HEK293 (cell line): ENCODE results near the gene LGALS3BP.

Experiments
- GLI4 ChIP-seq: fragments of 450-650 bp; formaldehyde crosslinking; IDR thresholded peaks from 2 replicates; pipeline ENCODE4 v1.5.1; 2016; ENCODE audit warnings: missing biosample characterization, missing genetic modification characterization
- GLIS1 ChIP-seq: fragments of 450-650 bp; formaldehyde crosslinking; IDR thresholded peaks from 2 replicates; pipeline ENCODE4 v1.5.1; 2016; ENCODE audit warnings: missing biosample characterization, missing genetic modification characterization
- GLIS2 ChIP-seq: fragments of 450-650 bp; formaldehyde crosslinking; IDR thresholded peaks from 2 replicates; pipeline ENCODE4 v1.5.1; 2016; ENCODE audit warnings: missing biosample characterization, missing genetic modification characterization
- IKZF3 ChIP-seq: fragments of 450-650 bp; IDR thresholded peaks from 2 replicates; pipeline ENCODE4 v1.5.0; 2018; ENCODE audit warnings: missing biosample characterization, mild to moderate bottlenecking, missing genetic modification characterization, moderate library complexity
- KLF8 ChIP-seq: fragments of 450-650 bp; formaldehyde crosslinking; IDR thresholded peaks from 2 replicates; pipeline ENCODE4 v1.5.1; 2016; ENCODE audit warnings: missing biosample characterization, missing genetic modification characterization
- MYNN ChIP-seq: fragments of 450-650 bp; formaldehyde crosslinking; IDR thresholded peaks from 2 replicates; pipeline ENCODE4 v1.5.1; 2016; ENCODE audit warnings: missing biosample characterization, missing genetic modification characterization, borderline replicate concordance
- PRDM10 ChIP-seq: fragments of 450-650 bp; formaldehyde crosslinking; IDR thresholded peaks from 2 replicates; pipeline ENCODE4 v1.5.1; 2016; ENCODE audit warnings: missing biosample characterization, missing genetic modification characterization
- SCRT1 ChIP-seq: fragments of 450-650 bp; formaldehyde crosslinking; IDR thresholded peaks from 2 replicates; pipeline ENCODE4 v1.5.1; 2016; ENCODE audit warnings: missing biosample characterization, missing genetic modification characterization, borderline replicate concordance
- SP3 ChIP-seq: fragments of 450-650 bp; formaldehyde crosslinking; IDR thresholded peaks from 2 replicates; pipeline ENCODE4 v1.5.1; 2016; ENCODE audit warnings: missing biosample characterization, missing genetic modification characterization
- SP7 ChIP-seq: fragments of 450-650 bp; formaldehyde crosslinking; IDR thresholded peaks from 2 replicates; pipeline ENCODE4 v1.5.1; 2016; ENCODE audit warnings: missing biosample characterization, missing genetic modification characterization
- ZBTB20 ChIP-seq: fragments of 450-650 bp; formaldehyde crosslinking; IDR thresholded peaks from 2 replicates; pipeline ENCODE4 v1.5.1; 2016; ENCODE audit warnings: missing biosample characterization, missing genetic modification characterization
- ZFHX2 ChIP-seq: fragments of 450-650 bp; formaldehyde crosslinking; conservative IDR thresholded peaks from 2 replicates; pipeline ENCODE4 v1.5.1; 2016; ENCODE audit warnings: missing biosample characterization, missing genetic modification characterization
- ZFP3 ChIP-seq: fragments of 450-650 bp; formaldehyde crosslinking; IDR thresholded peaks from 2 replicates; pipeline ENCODE4 v1.5.1; 2016; ENCODE audit warnings: low read depth, missing biosample characterization, missing genetic modification characterization
- ZNF146 ChIP-seq: fragments of 450-650 bp; formaldehyde crosslinking; IDR thresholded peaks from 2 replicates; pipeline ENCODE4 v1.5.1; 2016; ENCODE audit warnings: missing biosample characterization, missing genetic modification characterization
- ZNF155 ChIP-seq: fragments of 450-650 bp; formaldehyde crosslinking; IDR thresholded peaks from 2 replicates; pipeline ENCODE4 v1.5.1; 2016; ENCODE audit warnings: missing biosample characterization, missing genetic modification characterization
- ZNF280C ChIP-seq: fragments of 450-650 bp; formaldehyde crosslinking; IDR thresholded peaks from 2 replicates; pipeline ENCODE4 v1.5.1; 2016; ENCODE audit warnings: missing biosample characterization, missing genetic modification characterization
- ZNF341 ChIP-seq: fragments of 450-650 bp; formaldehyde crosslinking; IDR thresholded peaks from 2 replicates; pipeline ENCODE4; 2016; ENCODE audit warnings: low read depth, missing biosample characterization, missing genetic modification characterization
- ZNF423 ChIP-seq: fragments of 450-650 bp; formaldehyde crosslinking; IDR thresholded peaks from 2 replicates; pipeline ENCODE4 v1.5.1; 2016; ENCODE audit warnings: missing biosample characterization, missing genetic modification characterization
- ZNF433 ChIP-seq: fragments of 450-650 bp; formaldehyde crosslinking; IDR thresholded peaks from 2 replicates; pipeline ENCODE4 v1.5.1; 2016; ENCODE audit warnings: missing biosample characterization, missing genetic modification characterization, low read depth
- ZNF510 ChIP-seq: fragments of 450-650 bp; formaldehyde crosslinking; IDR thresholded peaks from 2 replicates; pipeline ENCODE4 v1.5.1; 2018; ENCODE audit warnings: mild to moderate bottlenecking, missing genetic modification characterization, missing biosample characterization; ENCODE audit not compliant: insufficient replicate concordance
- ZNF529 ChIP-seq: fragments of 450-650 bp; formaldehyde crosslinking; IDR thresholded peaks from 2 replicates; pipeline ENCODE4 v1.5.1; 2017; ENCODE audit warnings: missing genetic modification characterization, missing biosample characterization; ENCODE audit not compliant: insufficient replicate concordance
- ZNF629 ChIP-seq: fragments of 450-650 bp; formaldehyde crosslinking; IDR thresholded peaks from 2 replicates; pipeline ENCODE4 v1.5.1; 2017; ENCODE audit warnings: missing biosample characterization, missing genetic modification characterization
- ZNF701 ChIP-seq: fragments of 450-650 bp; formaldehyde crosslinking; IDR thresholded peaks from 2 replicates; pipeline ENCODE4 v1.5.1; 2016; ENCODE audit warnings: missing biosample characterization, missing genetic modification characterization
- ZNF747 ChIP-seq: fragments of 450-650 bp; formaldehyde crosslinking; IDR thresholded peaks from 2 replicates; pipeline ENCODE4 v1.5.1; 2016; ENCODE audit warnings: missing biosample characterization, missing genetic modification characterization
- ZSCAN4 ChIP-seq: fragments of 450-650 bp; formaldehyde crosslinking; IDR thresholded peaks from 2 replicates; pipeline ENCODE4 v1.5.1; 2017; ENCODE audit warnings: missing biosample characterization, missing genetic modification characterization
- TF ChIP-seq, protein P1 (sequence below): fragments of 450-650 bp; formaldehyde crosslinking; IDR thresholded peaks from 2 replicates; pipeline ENCODE4 v1.5.1; 2016; ENCODE audit warnings: missing biosample characterization, missing genetic modification characterization
- TF ChIP-seq, protein P2 (sequence below): fragments of 450-650 bp; formaldehyde crosslinking; optimal IDR thresholded peaks from 2 replicates; pipeline ENCODE3; 2016; ENCODE audit warnings: missing biosample characterization, mild to moderate bottlenecking, missing genetic modification characterization
- TF ChIP-seq, protein P3 (sequence below): sonication (generic); formaldehyde crosslinking; IDR thresholded peaks from 2 replicates; pipeline ENCODE4 v1.8.1; 2022; ENCODE audit warnings: mild to moderate bottlenecking, moderate library complexity, missing genetic modification reagents

The LGALS3BP gene

DNA sequence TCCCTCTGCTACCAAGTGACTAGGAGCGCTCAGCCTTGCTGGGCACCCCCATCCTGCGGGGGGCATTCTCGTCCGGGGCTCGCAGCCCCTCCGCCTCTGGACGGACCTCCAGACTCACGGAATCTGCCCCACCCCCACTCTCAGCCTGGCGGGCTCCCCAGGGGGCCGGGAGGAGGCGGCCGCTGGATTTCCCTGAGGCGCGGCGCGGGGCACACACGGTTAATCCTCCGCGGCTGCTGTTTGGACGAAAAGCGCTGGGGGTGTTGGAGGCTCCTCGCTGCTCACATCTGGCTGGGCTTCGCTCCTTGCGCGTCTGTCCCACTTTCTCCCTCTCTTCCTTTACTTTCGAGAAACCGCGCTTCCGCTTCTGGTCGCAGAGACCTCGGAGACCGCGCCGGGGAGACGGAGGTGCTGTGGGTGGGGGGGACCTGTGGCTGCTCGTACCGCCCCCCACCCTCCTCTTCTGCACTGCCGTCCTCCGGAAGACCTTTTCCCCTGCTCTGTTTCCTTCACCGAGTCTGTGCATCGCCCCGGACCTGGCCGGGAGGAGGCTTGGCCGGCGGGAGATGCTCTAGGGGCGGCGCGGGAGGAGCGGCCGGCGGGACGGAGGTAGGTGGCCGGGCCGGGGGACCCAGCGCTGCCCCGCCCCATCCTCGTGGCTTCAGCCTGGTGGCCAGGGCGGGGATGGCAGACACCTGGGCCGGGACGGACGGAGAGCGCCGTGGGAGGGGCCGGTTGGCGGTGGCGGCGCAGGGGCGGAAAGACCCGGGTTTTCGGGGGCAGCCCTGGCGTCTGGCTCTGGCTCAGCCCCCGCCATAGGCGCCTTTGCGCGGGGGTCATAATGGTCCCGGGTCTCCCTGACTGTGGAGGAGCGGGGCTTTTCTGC lies 44.4 kb upstream of the LGALS3BP start, which contains the start of gene C1QTNF1 (continued):
- TF ChIP-seq ZFP3 (tag by site-specific recombination) (no peak), KLF8 (tag by site-specific recombination) (peak; percentile 68), ZNF423 (tag by site-specific recombination) (peak; percentile 52), ZNF701 (tag by site-specific recombination) (no peak), ZBTB20 (tag by site-specific recombination) (no peak), ZNF155 (tag by site-specific recombination) (no peak), GLI4 (tag by site-specific recombination) (no peak), MYNN (tag by site-specific recombination) (no peak), IKZF3 (peak; percentile 85), ZFHX2 (tag by site-specific recombination) (peak; percentile 82), ZNF529 (tag by site-specific recombination) (no peak), ZNF433 (no peak), SCRT1 (tag by site-specific recombination) (peak; percentile 81; the same call in 1 of the 2 replicates), ZNF510 (no peak), GLIS2 (tag by site-specific recombination) (peak; percentile 59; the same call in 1 of the 2 replicates), GLIS1 (tag by site-specific recombination) (peak; percentile 78), SP3 (tag by site-specific recombination) (peak; percentile 81), ZNF280C (tag by site-specific recombination) (no peak), ZNF747 (tag by site-specific recombination) (no peak), ZNF341 (peak; percentile 57), PRDM10 (tag by site-specific recombination) (peak; percentile 35), ZNF146 (no peak), SP7 (tag by site-specific recombination) (0 out of 2 replicates have a peak, but pooled peaks have one; percentile 50), ZSCAN4 (0 out of 2 replicates have a peak, but pooled peaks have one; percentile 53), ZNF629 (tag by site-specific recombination) (peak; percentile 46)
- TF ChIP-seq, protein P1, sequence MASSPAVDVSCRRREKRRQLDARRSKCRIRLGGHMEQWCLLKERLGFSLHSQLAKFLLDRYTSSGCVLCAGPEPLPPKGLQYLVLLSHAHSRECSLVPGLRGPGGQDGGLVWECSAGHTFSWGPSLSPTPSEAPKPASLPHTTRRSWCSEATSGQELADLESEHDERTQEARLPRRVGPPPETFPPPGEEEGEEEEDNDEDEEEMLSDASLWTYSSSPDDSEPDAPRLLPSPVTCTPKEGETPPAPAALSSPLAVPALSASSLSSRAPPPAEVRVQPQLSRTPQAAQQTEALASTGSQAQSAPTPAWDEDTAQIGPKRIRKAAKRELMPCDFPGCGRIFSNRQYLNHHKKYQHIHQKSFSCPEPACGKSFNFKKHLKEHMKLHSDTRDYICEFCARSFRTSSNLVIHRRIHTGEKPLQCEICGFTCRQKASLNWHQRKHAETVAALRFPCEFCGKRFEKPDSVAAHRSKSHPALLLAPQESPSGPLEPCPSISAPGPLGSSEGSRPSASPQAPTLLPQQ (tag by site-specific recombination): 0 out of 2 replicates have a peak, but pooled peaks have one; percentile 17
- TF ChIP-seq, protein P2, sequence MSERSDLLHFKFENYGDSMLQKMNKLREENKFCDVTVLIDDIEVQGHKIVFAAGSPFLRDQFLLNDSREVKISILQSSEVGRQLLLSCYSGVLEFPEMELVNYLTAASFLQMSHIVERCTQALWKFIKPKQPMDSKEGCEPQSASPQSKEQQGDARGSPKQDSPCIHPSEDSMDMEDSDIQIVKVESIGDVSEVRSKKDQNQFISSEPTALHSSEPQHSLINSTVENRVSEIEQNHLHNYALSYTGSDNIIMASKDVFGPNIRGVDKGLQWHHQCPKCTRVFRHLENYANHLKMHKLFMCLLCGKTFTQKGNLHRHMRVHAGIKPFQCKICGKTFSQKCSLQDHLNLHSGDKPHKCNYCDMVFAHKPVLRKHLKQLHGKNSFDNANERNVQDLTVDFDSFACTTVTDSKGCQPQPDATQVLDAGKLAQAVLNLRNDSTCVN: peak; percentile 50
- TF ChIP-seq, protein P3, sequence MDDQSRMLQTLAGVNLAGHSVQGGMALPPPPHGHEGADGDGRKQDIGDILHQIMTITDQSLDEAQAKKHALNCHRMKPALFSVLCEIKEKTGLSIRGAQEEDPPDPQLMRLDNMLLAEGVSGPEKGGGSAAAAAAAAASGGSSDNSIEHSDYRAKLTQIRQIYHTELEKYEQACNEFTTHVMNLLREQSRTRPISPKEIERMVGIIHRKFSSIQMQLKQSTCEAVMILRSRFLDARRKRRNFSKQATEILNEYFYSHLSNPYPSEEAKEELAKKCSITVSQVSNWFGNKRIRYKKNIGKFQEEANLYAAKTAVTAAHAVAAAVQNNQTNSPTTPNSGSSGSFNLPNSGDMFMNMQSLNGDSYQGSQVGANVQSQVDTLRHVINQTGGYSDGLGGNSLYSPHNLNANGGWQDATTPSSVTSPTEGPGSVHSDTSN: peak; percentile 15; the same call in 1 of the 2 replicates
